K562 (cell line): Measurements from ENCODE around the gene BIK. TPM values are rescaled to one million over a fixed set of nuclear protein-coding genes. Genes with fewer than 3 reads are reported as not detected.

Source experiments
- ATAC-seq: fragments of 200-7000 bp; cut with Tn5 transposase; 3 replicates; pipeline ENCODE4 v1.9.1; 2020; ENCODE audit warnings: moderate library complexity
- BruUV-seq: library from RNA; stranded (reverse); fragments of 400-500 nt; replicated peaks from 2 replicates; lab custom pipeline; 2021; lab: Mats Ljungman, UMichigan
- CTCF ChIA-PET: fragments of 300-600 bp; formaldehyde crosslinking; extraction: SDS; loops from one replicate; lab custom pipeline; 2021; ENCODE audit warnings: low intra/inter-chr PET ratio; lab: Yijun Ruan, JAX
- POLR2A ChIA-PET: fragments of 300-600, 350-650 bp; sonication (Branson Sonifier 250); formaldehyde crosslinking; extraction: SDS; loops from one replicate; lab custom pipeline; 2021; ENCODE audit warnings: antibody characterized with exemption, inconsistent platforms; lab: Yijun Ruan, JAX
- DNase-seq, 4 experiments: peaks; one replicate each; pipeline versions ENCODE4 v3.0.0 to v3.0.0-alpha.2; 2011 to 2018; ENCODE audit warnings: low spot score in 3 of 4, mixed read lengths in 3 of 4; ENCODE audit errors: extremely low read depth in 1 of 4
- FAIRE-seq: peaks from 2 replicates; lab custom pipeline; 2011; peaks lifted over from hg19 to GRCh38; lab: Jason Lieb, UNC
- H2AFZ ChIP-seq: 2 replicates; pipeline ENCODE4 v1.6.0; 2011; ENCODE audit warnings: low read depth, low read length, control low read depth, inconsistent platforms
- H3K27ac ChIP-seq: fragments of 200-600 bp; 3 replicates; pipeline ENCODE4 v1.8.0; 2011; ENCODE audit warnings: low read depth, mild to moderate bottlenecking, control low read depth, inconsistent platforms, low read length, moderate library complexity, mixed read lengths; ENCODE audit errors: extremely low read depth
- H3K27me3 ChIP-seq, 2 experiments: fragments of 300-600 bp in 1 of 2; 2 replicates in 1 of 2; 3 replicates in 1 of 2; pipeline versions ENCODE4 v1.6.0 to v1.8.0; 2011; ENCODE audit warnings: inconsistent platforms in 2 of 2, low read length in 2 of 2, mild to moderate bottlenecking in 1 of 2, mixed read lengths in 1 of 2, moderate library complexity in 1 of 2; ENCODE audit not compliant: control insufficient read depth in 2 of 2, insufficient read depth in 2 of 2
- H3K36me3 ChIP-seq: fragments of 300-600 bp; 3 replicates; pipeline ENCODE4 v1.8.0; 2011; ENCODE audit warnings: mild to moderate bottlenecking, low read length, inconsistent platforms; ENCODE audit not compliant: control insufficient read depth, insufficient read depth
- H3K4me1 ChIP-seq, 2 experiments: fragments of 200-600 bp in 1 of 2; replicated peaks in 1 of 2; 2 replicates in 1 of 2; 3 replicates in 1 of 2; pipeline versions ENCODE4 v1.5.1 to v1.8.0; 2011; ENCODE audit warnings: inconsistent platforms in 2 of 2, low read length in 2 of 2, mild to moderate bottlenecking in 1 of 2, mixed read lengths in 1 of 2, moderate library complexity in 1 of 2; ENCODE audit not compliant: control insufficient read depth in 2 of 2, insufficient read depth in 2 of 2
- H3K4me2 ChIP-seq: 2 replicates; pipeline ENCODE4 v1.6.1; 2011; ENCODE audit warnings: low read length, control low read depth, inconsistent platforms, mixed read lengths; ENCODE audit not compliant: insufficient read depth
- H3K4me3 ChIP-seq: fragments of 200-600 bp; sonication (generic), shearing (Covaris generic); 2 replicates; pipeline ENCODE4 v1.5.1; 2016; ENCODE audit warnings: control low read depth, inconsistent platforms
- H3K79me2 ChIP-seq: fragments of 200-600 bp; 3 replicates; pipeline ENCODE4 v1.8.0; 2011; ENCODE audit warnings: low read length, inconsistent platforms; ENCODE audit not compliant: control insufficient read depth, insufficient read depth
- H3K9ac ChIP-seq, 2 experiments: 2 replicates each; pipeline versions ENCODE4 v1.6.0 to v1.6.1; 2011; ENCODE audit warnings: low read depth in 2 of 2, low read length in 2 of 2, control low read depth in 1 of 2, inconsistent platforms in 1 of 2, mild to moderate bottlenecking in 1 of 2, mixed read lengths in 1 of 2; ENCODE audit not compliant: insufficient read depth in 1 of 2
- H3K9me1 ChIP-seq: one replicate; pipeline ENCODE4 v1.6.0; 2011; ENCODE audit warnings: inconsistent platforms, mild to moderate bottlenecking, low read length, moderate library complexity; ENCODE audit not compliant: control insufficient read depth, insufficient read depth
- H3K9me3 ChIP-seq: replicated peaks from 2 replicates; pipeline ENCODE4 v1.5.1; 2011; ENCODE audit warnings: low read depth, low read length, inconsistent platforms; ENCODE audit not compliant: control insufficient read depth, insufficient read depth
- H4K20me1 ChIP-seq: replicated peaks from 2 replicates; pipeline ENCODE4 v1.6.1; 2011; ENCODE audit warnings: low read length, inconsistent platforms, mixed read lengths; ENCODE audit not compliant: control insufficient read depth, insufficient read depth
- CREBBP ChIP-seq: IDR thresholded peaks from one replicate; pipeline ENCODE4 v1.6.1; 2012; ENCODE audit warnings: low read depth, mild to moderate bottlenecking, control low read depth, inconsistent platforms, low read length
- CXXC5 ChIP-seq: fragments of 250-450 bp; sonication (Bioruptor Pico); IDR thresholded peaks from 2 replicates; pipeline ENCODE4 v1.8.0; 2022; ENCODE audit warnings: inconsistent platforms, mild to moderate bottlenecking, moderate library complexity
- HNRNPH1 ChIP-seq: fragments of 200-400 bp; formaldehyde crosslinking; optimal IDR thresholded peaks from 2 replicates; pipeline ENCODE3; 2017; ENCODE audit warnings: low read depth, mild to moderate bottlenecking, low read length, moderate library complexity
- KDM1A ChIP-seq, 2 experiments: fragments of 450-650 bp; IDR thresholded peaks; 2 replicates each; pipeline ENCODE4 v1.6.1; 2016; ENCODE audit warnings: mild to moderate bottlenecking in 2 of 2
- KHSRP ChIP-seq: fragments of 450-650 bp; IDR thresholded peaks from 2 replicates; pipeline ENCODE4 v1.6.1; 2017
- NONO ChIP-seq, 2 experiments: fragments of 200-400 bp in 1 of 2; fragments of 450-650 bp in 1 of 2; formaldehyde crosslinking in 1 of 2; IDR thresholded peaks; 2 replicates each; pipeline ENCODE4 v1.6.1; 2017; ENCODE audit warnings: low read depth in 2 of 2, mild to moderate bottlenecking in 2 of 2, moderate library complexity in 2 of 2, low read length in 1 of 2
- POLR2G ChIP-seq: fragments of 200-400 bp; formaldehyde crosslinking; IDR thresholded peaks from 2 replicates; pipeline ENCODE4 v1.6.1; 2017; ENCODE audit warnings: low read depth, mild to moderate bottlenecking, antibody characterized with exemption, low read length, moderate library complexity
- RBFOX2 ChIP-seq: fragments of 200-400 bp; formaldehyde crosslinking; IDR thresholded peaks from 2 replicates; pipeline ENCODE4 v1.6.1; 2017; ENCODE audit warnings: low read depth, mild to moderate bottlenecking, low read length, moderate library complexity
- RBM25 ChIP-seq: fragments of 200-400 bp; formaldehyde crosslinking; IDR thresholded peaks from 2 replicates; pipeline ENCODE4 v1.6.1; 2018; ENCODE audit warnings: low read length, low read depth, moderate library complexity; ENCODE audit not compliant: severe bottlenecking
- RBM34 ChIP-seq: fragments of 200-400 bp; formaldehyde crosslinking; IDR thresholded peaks from 2 replicates; pipeline ENCODE4 v1.6.1; 2018; ENCODE audit warnings: low read length, borderline replicate concordance; ENCODE audit not compliant: insufficient read depth
- SMAD4 ChIP-seq: fragments of 250-450 bp; sonication (Bioruptor Pico); conservative IDR thresholded peaks from 2 replicates; pipeline ENCODE4 v1.8.0; 2021; ENCODE audit warnings: inconsistent platforms, mild to moderate bottlenecking, moderate library complexity
- TARDBP ChIP-seq: fragments of 450-650 bp; IDR thresholded peaks from 2 replicates; pipeline ENCODE4 v1.6.1; 2016
- TFAM ChIP-seq: fragments of 250-450 bp; sonication (Bioruptor Pico); conservative IDR thresholded peaks from 2 replicates; pipeline ENCODE4 v1.5.0; 2021; ENCODE audit warnings: mild to moderate bottlenecking, moderate library complexity
- WHSC1 ChIP-seq: IDR thresholded peaks from one replicate; pipeline ENCODE4 v1.6.1; 2012; ENCODE audit warnings: low read length, control low read depth, inconsistent platforms
- ZBTB33 ChIP-seq: sonication (generic); formaldehyde crosslinking; IDR thresholded peaks from 2 replicates; pipeline ENCODE4 v1.8.1; 2023; ENCODE audit warnings: mild to moderate bottlenecking, missing genetic modification reagents
- ZNF445 ChIP-seq: fragments of 250-450 bp; sonication (Bioruptor Pico); IDR thresholded peaks from 2 replicates; pipeline ENCODE4 v1.4.0; 2020; ENCODE audit warnings: low read depth, mild to moderate bottlenecking, moderate library complexity
- ZNF561 ChIP-seq: fragments of 450-650 bp; formaldehyde crosslinking; conservative IDR thresholded peaks from 2 replicates; pipeline ENCODE4 v1.4.0; 2020; ENCODE audit warnings: mild to moderate bottlenecking, moderate library complexity
- ZNF57 ChIP-seq: fragments of 450-650 bp; formaldehyde crosslinking; IDR thresholded peaks from 2 replicates; pipeline ENCODE4 v1.4.0; 2020; ENCODE audit warnings: mild to moderate bottlenecking, moderate library complexity
- ZNF644 ChIP-seq: fragments of 200-800 bp; sonication (Bioruptor generic); IDR thresholded peaks from 2 replicates; pipeline ENCODE4 v1.6.1; 2016; ENCODE audit warnings: low read depth, missing genetic modification characterization, missing compliant biosample characterization
- WGBS: fragments of 100-300 bp; shearing (Covaris generic); methylation state at CpG from one replicate; pipeline ENCODE4 v1.1.6; 2016; ENCODE audit warnings: low coverage, mixed read lengths; ENCODE audit not compliant: insufficient coverage; ENCODE audit errors: missing lambda C conversion rate; 5-methylcytosine and 5-hydroxymethylcytosine counted together
- in situ Hi-C: fragments of 300-500 bp; cut with MboI; formaldehyde crosslinking; loops from 4 replicates; pipeline ENCODE4 v1.15.0; 2018; ENCODE audit warnings: inconsistent platforms, mixed read lengths
- intact Hi-C: fragments of 100-400 bp; cut with micrococcal nuclease; formaldehyde crosslinking; loops from 2 replicates; pipeline ENCODE4 v1.14.2; 2022
- polyA plus RNA-seq, 8 experiments: library from polyadenylated mRNA; depleted of rRNA in 4 of 8; stranded (reverse) in 5 of 8; unstranded in 3 of 8; fragments of >200 nt; fragmentation: Nextera tagmentation in 2 of 8; fragmentation: Illumina TruSeq in 1 of 8; extraction: Ambion mirVana in 2 of 8; extraction: Trizol in 1 of 8; gene quantifications; 2 replicates each; pipeline versions ENCODE4 v1.2.1 to v1.2.3, GENCODE V29; 2011 to 2014; ENCODE audit warnings: inconsistent platforms in 1 of 8, missing spikeins in 1 of 8
- total RNA-seq, 7 experiments: library from RNA; depleted of rRNA in 6 of 7; stranded (reverse); fragments of >200 nt in 6 of 7; fragmentation: Illumina TruSeq in 2 of 7; extraction: Trizol in 2 of 7; gene quantifications; 2 replicates each; pipeline versions ENCODE4 v1.2.1 to v1.2.3, GENCODE V29; 2011 to 2021; ENCODE audit warnings: low replicate concordance in 1 of 7

BIK gene
- total and polyA plus RNA-seq, 9 of the 15 experiments (the other 6 are each of a cell fraction or from before 2014, with no cell fraction given) = 0.08 to 0.23 (median 0.18) TPM; not detected in 4

GRCh38 chr22:43110927-43111623 lies 525 bp downstream of the BIK start:
- POLR2A ChIA-PET = no interaction called here
- intact Hi-C loops = no loop called here

More at GRCh38 chr22:43110927-43111623, 525 bp downstream of the BIK start:
- in situ Hi-C loops = no loop called here
- Histone ChIP-seq H3K4me3 (peak overlapping the region; percentile 37), H3K27ac (no peak overlapping the region), H3K27me3 (peaks cover 0 to 8% of the 10 kb centered on the region in 2 experiments; a peak in 2 of 5 replicates), H3K4me2 (peak overlapping the region; percentile 52), H3K9me1 (no peaks in the 10 kb centered on the region), H4K20me1 (no peaks in the 10 kb centered on the region), H2AFZ (peak overlapping the region; percentile 80), H3K79me2 (no peaks in the 10 kb centered on the region), H3K9ac (peak overlapping the region in 1 of 2 experiments; percentile 89; a peak in 2 of 4 replicates), H3K36me3 (no peaks in the 10 kb centered on the region), H3K9me3 (no peaks in the 10 kb centered on the region), H3K4me1 (peaks cover 4 to 17% of the 10 kb centered on the region in 2 experiments; a peak in 3 of 5 replicates)
- TF ChIP-seq RBFOX2 (peak; percentile 26; the same call in 1 of the 2 replicates), ZBTB33 (CRISPR knock-in tag) (peak; percentile 38; the same call in 1 of the 2 replicates), RBM34 (no peak), SMAD4 (CRISPR knock-in tag) (0 out of 2 replicates have a peak, but pooled peaks have one; percentile 2), WHSC1 (no peak), POLR2G (0 out of 2 replicates have a peak, but pooled peaks have one; percentile 22), TFAM (CRISPR knock-in tag) (no peak), ZNF644 (tag) (no peak), KDM1A (IDR thresholded peaks at IDR 0.05) (0 out of 4 replicates have a peak, but pooled peaks of 1 of the 2 experiments have one; percentile 14), ZNF445 (CRISPR knock-in tag) (no peak), RBM25 (peak; percentile 97), NONO (IDR thresholded peaks at IDR 0.05; ENCODE audit: low read depth in 2 of 2, low read length in 1 of 2) (no peak), CXXC5 (CRISPR knock-in tag) (peak; percentile 13; the same call in 1 of the 2 replicates), CREBBP (no peak), TARDBP (no peak), ZNF561 (CRISPR knock-in tag) (no peak), KHSRP (no peak), ZNF57 (CRISPR knock-in tag) (no peak), HNRNPH1 (no peak)
- DNase-seq (peak in 1 of 4 experiments; percentile 15), FAIRE-seq (no peak), ATAC-seq (peak; percentile 26; the same call in 2 of the 3 replicates)
- CTCF ChIA-PET = no interaction called here
- BruUV-seq = no TSS peak
- 24% methylated on average over 31 of the region's 86 CpGs for WGBS
